HG03064 (cell line): ENCODE data around the gene ZFAND2B.

Experiments
- ATAC-seq: cut with Tn5 transposase; IDR thresholded peaks from one replicate; pipeline ENCODE4 v1.9.1; 2021; ENCODE audit warnings: low read depth; ENCODE audit not compliant: unreplicated experiment

The ZFAND2B gene

GRCh38 chr2:219218732-219219701 is 12.4 kb downstream of the ZFAND2B start, which contains the start of gene ABCB6:
Gene ABCB6, minus strand, starts transcription at chr2:219218958. Its CDS starts 285 bp downstream, at chr2:219218673.
- peak; percentile 72 for ATAC-seq

- no peak for ATAC-seq
These were observed 13.4 kb downstream of the ZFAND2B start for GRCh38 chr2:219219784-219220532.

- ATAC-seq = no peak
These were observed 14.2 kb downstream of the ZFAND2B start for GRCh38 chr2:219220652-219221402.

- ATAC-seq = no peak
These were observed 15.5 kb downstream of the ZFAND2B start for GRCh38 chr2:219221957-219222518.

- ATAC-seq = no peak
These were observed 17.4 kb downstream of the ZFAND2B start for GRCh38 chr2:219223831-219224610.

GRCh38 chr2:219225350-219225749 is 18.8 kb downstream of the ZFAND2B start:
- no peak for ATAC-seq

GRCh38 chr2:219228041-219228910 is 21.7 kb downstream of the ZFAND2B start:
- no peak for ATAC-seq

- no peak for ATAC-seq
These were observed 22.3 kb downstream of the ZFAND2B start for GRCh38 chr2:219228911-219229304.

GRCh38 chr2:219229305-219230058 is 22.9 kb downstream of the ZFAND2B start, which contains the start of the genes ANKZF1 and ATG9A:
Gene ANKZF1, plus strand, starts transcription at chr2:219229806. Its CDS starts 452 bp downstream, at chr2:219230258.
Gene ATG9A, minus strand, starts transcription at chr2:219229636. Its CDS starts 1,612 bp downstream, at chr2:219228024.
- peak; percentile 95 for ATAC-seq

GRCh38 chr2:219230059-219230540 is 23.5 kb downstream of the ZFAND2B start:
- ATAC-seq = no peak

- no peak for ATAC-seq
These were observed 27.7 kb downstream of the ZFAND2B start for GRCh38 chr2:219234331-219234730.

- no peak for ATAC-seq
These were observed 36.7 kb downstream of the ZFAND2B start for GRCh38 chr2:219243291-219243761.

- no peak for ATAC-seq
These were observed 38.2 kb downstream of the ZFAND2B start for GRCh38 chr2:219244789-219245147.

- peak; percentile 54 for ATAC-seq
These were observed 38.7 kb downstream of the ZFAND2B start, which contains the start of the genes GLB1L and STK16 for GRCh38 chr2:219245148-219245898. Gene GLB1L, minus strand, starts transcription at chr2:219245444. Its CDS starts 1,871 bp downstream, at chr2:219243573. Gene STK16, plus strand, starts transcription at chr2:219245479. Its CDS starts 521 bp downstream, at chr2:219246000.

GRCh38 chr2:219245899-219246230 is 39.3 kb downstream of the ZFAND2B start:
- ATAC-seq = no peak

- ATAC-seq = no peak
These were observed 40.0 kb downstream of the ZFAND2B start for GRCh38 chr2:219246559-219246958.
